ENCODE measurements around the gene SPINT2. TPM values are rescaled to one million over a fixed set of nuclear protein-coding genes. Genes with fewer than 3 reads are reported as not detected.
"Not testable (repeated sequence)": the region's sequence is repeated elsewhere in the genome, so short reads cannot be mapped to it uniquely, and the experiment has no call there.

SPINT2 gene
- total RNA-seq, 3 donors from 2014 or later, result 15.6 to 27.5 (median 20.6) TPM

GRCh38 chr19:38321646-38322196 is 57.3 kb downstream of the SPINT2 start:
- Mint-ChIP-seq H3K9me3 (no peaks in the 10 kb centered on the region), H3K4me3 (peak overlapping the region; percentile 83), H3K27me3 (ENCODE audit: low read depth) (no peaks in the 10 kb centered on the region), H3K4me1 (ENCODE audit: low read depth) (peaks cover 41% of the 10 kb centered on the region), H3K36me3 (ENCODE audit: insufficient read depth) (peaks cover 5% of the 10 kb centered on the region)
- DNase-seq (no peak), ATAC-seq (no peak)

GRCh38 chr19:38323291-38323690 is 58.9 kb downstream of the SPINT2 start:
- DNase-seq (no peak), ATAC-seq (no peak)
- H3K9me3 Mint-ChIP-seq, result no peaks in the 10 kb centered on the region
- H3K4me1 Mint-ChIP-seq (ENCODE audit: low read depth), result peaks cover 32% of the 10 kb centered on the region
- H3K4me3 Mint-ChIP-seq, result no peak overlapping the region
- peaks cover 16% of the 10 kb centered on the region for H3K36me3 Mint-ChIP-seq (ENCODE audit: insufficient read depth)
- H3K27me3 Mint-ChIP-seq (ENCODE audit: low read depth), result no peaks in the 10 kb centered on the region

GRCh38 chr19:38324431-38324830 is 60.1 kb downstream of the SPINT2 start:
- peaks cover 25% of the 10 kb centered on the region for H3K4me1 Mint-ChIP-seq (ENCODE audit: low read depth)
- H3K27me3 Mint-ChIP-seq (ENCODE audit: low read depth), result no peaks in the 10 kb centered on the region
- no peak for ATAC-seq
- H3K9me3 Mint-ChIP-seq, result no peaks in the 10 kb centered on the region
- peaks cover 16% of the 10 kb centered on the region for H3K36me3 Mint-ChIP-seq (ENCODE audit: insufficient read depth)
- H3K4me3 Mint-ChIP-seq, result no peak overlapping the region
- no peak for DNase-seq

GRCh38 chr19:38326591-38326990 is 62.2 kb downstream of the SPINT2 start:
- H3K27me3 Mint-ChIP-seq (ENCODE audit: low read depth), result no peaks in the 10 kb centered on the region
- H3K4me3 Mint-ChIP-seq, result no peak overlapping the region
- ATAC-seq (no peak), DNase-seq (no peak)
- no peaks in the 10 kb centered on the region for H3K9me3 Mint-ChIP-seq
- peaks cover 11% of the 10 kb centered on the region for H3K4me1 Mint-ChIP-seq (ENCODE audit: low read depth)
- peaks cover 16% of the 10 kb centered on the region for H3K36me3 Mint-ChIP-seq (ENCODE audit: insufficient read depth)

GRCh38 chr19:38329651-38330050 is 65.3 kb downstream of the SPINT2 start:
- H3K4me1 Mint-ChIP-seq (ENCODE audit: low read depth), result no peaks in the 10 kb centered on the region
- no peak overlapping the region for H3K4me3 Mint-ChIP-seq
- no peak for DNase-seq
- no peak for ATAC-seq
- H3K36me3 Mint-ChIP-seq (ENCODE audit: insufficient read depth), result peaks cover 13% of the 10 kb centered on the region
- H3K9me3 Mint-ChIP-seq, result no peaks in the 10 kb centered on the region
- H3K27me3 Mint-ChIP-seq (ENCODE audit: low read depth), result no peaks in the 10 kb centered on the region

GRCh38 chr19:38331728-38332127 is 67.4 kb downstream of the SPINT2 start:
- ATAC-seq, result no peak
- Mint-ChIP-seq H3K36me3 (ENCODE audit: insufficient read depth) (peaks cover 11% of the 10 kb centered on the region), H3K4me3 (no peak overlapping the region), H3K4me1 (ENCODE audit: low read depth) (no peaks in the 10 kb centered on the region), H3K9me3 (no peaks in the 10 kb centered on the region), H3K27me3 (ENCODE audit: low read depth) (no peaks in the 10 kb centered on the region)
- no peak for DNase-seq

GRCh38 chr19:38333245-38333644 is 68.9 kb downstream of the SPINT2 start:
- Mint-ChIP-seq H3K4me1 (ENCODE audit: low read depth) (peaks cover 7% of the 10 kb centered on the region), H3K4me3 (no peak overlapping the region), H3K36me3 (ENCODE audit: insufficient read depth) (no peaks in the 10 kb centered on the region), H3K27me3 (ENCODE audit: low read depth) (no peaks in the 10 kb centered on the region), H3K9me3 (no peaks in the 10 kb centered on the region)
- DNase-seq (no peak), ATAC-seq (no peak)

- Mint-ChIP-seq H3K27me3 (ENCODE audit: low read depth) (no peaks in the 10 kb centered on the region), H3K4me1 (ENCODE audit: low read depth) (peaks cover 9% of the 10 kb centered on the region), H3K9me3 (no peaks in the 10 kb centered on the region), H3K36me3 (ENCODE audit: insufficient read depth) (no peaks in the 10 kb centered on the region), H3K4me3 (peak overlapping the region; percentile 95)
- DNase-seq, result peak; percentile 89
- ATAC-seq, result peak; percentile 84 to 85
Observed at GRCh38 chr19:38335949-38336637, 71.7 kb downstream of the SPINT2 start.

GRCh38 chr19:38336638-38337359 is 72.4 kb downstream of the SPINT2 start:
- Mint-ChIP-seq H3K4me1 (ENCODE audit: low read depth) (peaks cover 9% of the 10 kb centered on the region), H3K9me3 (no peaks in the 10 kb centered on the region), H3K4me3 (peak overlapping the region; percentile 95), H3K36me3 (ENCODE audit: insufficient read depth) (no peaks in the 10 kb centered on the region), H3K27me3 (ENCODE audit: low read depth) (no peaks in the 10 kb centered on the region)
- DNase-seq (peak; percentile 95), ATAC-seq (peak; percentile 66)

- Mint-ChIP-seq H3K4me3 (peak overlapping the region; percentile 95), H3K36me3 (ENCODE audit: insufficient read depth) (no peaks in the 10 kb centered on the region), H3K4me1 (ENCODE audit: low read depth) (peaks cover 9% of the 10 kb centered on the region), H3K9me3 (no peaks in the 10 kb centered on the region), H3K27me3 (ENCODE audit: low read depth) (no peaks in the 10 kb centered on the region)
- DNase-seq, result no peak
- no peak for ATAC-seq
Observed at GRCh38 chr19:38337360-38337653, 72.9 kb downstream of the SPINT2 start.

- not testable (repeated sequence) for H3K36me3 Mint-ChIP-seq (ENCODE audit: insufficient read depth); ATAC-seq; DNase-seq; H3K4me3 Mint-ChIP-seq; H3K9me3 Mint-ChIP-seq; H3K4me1 Mint-ChIP-seq (ENCODE audit: low read depth); H3K27me3 Mint-ChIP-seq (ENCODE audit: low read depth)
Observed at GRCh38 chr19:38339011-38339410, 74.6 kb downstream of the SPINT2 start.

GRCh38 chr19:38340927-38341326 is 76.6 kb downstream of the SPINT2 start:
- H3K36me3 Mint-ChIP-seq (ENCODE audit: insufficient read depth), result no peaks in the 10 kb centered on the region
- H3K4me1 Mint-ChIP-seq (ENCODE audit: low read depth), result peaks cover 9% of the 10 kb centered on the region
- DNase-seq, result no peak
- no peaks in the 10 kb centered on the region for H3K27me3 Mint-ChIP-seq (ENCODE audit: low read depth)
- no peaks in the 10 kb centered on the region for H3K9me3 Mint-ChIP-seq
- H3K4me3 Mint-ChIP-seq, result no peak overlapping the region
- ATAC-seq, result no peak
